ENCODE results near the gene UVRAG.

UVRAG gene

GRCh38 chr11:76188873-76189272 lies 373.9 kb downstream of the UVRAG start:
- no peak overlapping the region for H3K4me3 ChIP-seq
- H3K27ac ChIP-seq = no peak overlapping the region

- H3K27ac ChIP-seq = no peak overlapping the region
- no peak overlapping the region for H3K4me3 ChIP-seq
These were observed 374.7 kb downstream of the UVRAG start for GRCh38 chr11:76189682-76190081.

- Histone ChIP-seq H3K27ac (no peak overlapping the region), H3K4me3 (no peak overlapping the region)
These were observed 375.4 kb downstream of the UVRAG start for GRCh38 chr11:76190376-76190775.
